GM18508 (cell line): ENCODE data around the gene DYNC2H1.

Experiments used
- ATAC-seq: cut with Tn5 transposase; IDR thresholded peaks from one replicate; pipeline ENCODE4 v1.9.1; 2021; ENCODE audit warnings: moderate number of reproducible peaks; ENCODE audit not compliant: insufficient read depth, unreplicated experiment

The DYNC2H1 gene

GRCh38 chr11:103433386-103434072 is 324.3 kb downstream of the DYNC2H1 start:
- ATAC-seq = no peak

DNA sequence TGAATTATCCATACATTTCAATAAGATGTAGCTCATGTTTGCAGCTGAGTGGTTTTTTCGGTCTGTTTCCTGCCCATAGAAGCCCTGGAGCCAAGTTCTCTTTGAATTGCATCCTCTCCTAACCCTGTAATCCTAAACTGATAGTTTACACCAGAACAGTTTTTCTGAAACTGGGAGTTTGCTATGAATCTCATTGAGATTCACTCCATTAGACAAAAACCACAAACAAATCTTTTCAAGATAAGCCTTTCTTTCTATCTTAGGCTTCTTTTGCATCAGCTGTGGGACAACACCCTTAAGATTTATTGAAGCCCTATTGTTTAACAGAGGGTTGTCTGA is 324.8 kb downstream of the DYNC2H1 start:
- ATAC-seq = no peak

- ATAC-seq = no peak
These were observed 327.0 kb downstream of the DYNC2H1 start for GRCh38 chr11:103436131-103436770.

GRCh38 chr11:103441021-103441420 is 331.8 kb downstream of the DYNC2H1 start:
- ATAC-seq = no peak

GRCh38 chr11:103448966-103449365 is 339.7 kb downstream of the DYNC2H1 start:
- ATAC-seq = no peak

DNA sequence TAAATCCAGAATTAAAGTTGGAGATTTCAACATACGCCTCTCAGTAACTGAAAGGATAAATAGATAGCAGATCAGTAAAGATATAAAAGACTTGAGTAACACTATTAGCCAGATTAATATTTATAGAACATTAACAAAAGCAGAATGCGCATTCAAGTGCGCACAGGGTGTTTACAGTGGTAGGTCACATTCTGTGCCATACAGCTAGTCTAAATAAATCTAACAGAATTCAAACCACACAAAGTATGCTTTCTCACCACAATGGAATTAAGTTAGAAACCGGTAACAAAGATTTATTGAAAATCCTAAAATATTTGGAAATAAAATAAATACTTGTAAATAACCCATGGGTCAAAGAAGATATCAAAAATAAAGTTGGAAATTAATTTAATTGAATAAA is 341.0 kb downstream of the DYNC2H1 start:
- no peak for ATAC-seq

GRCh38 chr11:103453126-103453525 is 343.9 kb downstream of the DYNC2H1 start:
- ATAC-seq = no peak

GRCh38 chr11:103453915-103454709 is 344.9 kb downstream of the DYNC2H1 start:
- ATAC-seq = no peak

DNA sequence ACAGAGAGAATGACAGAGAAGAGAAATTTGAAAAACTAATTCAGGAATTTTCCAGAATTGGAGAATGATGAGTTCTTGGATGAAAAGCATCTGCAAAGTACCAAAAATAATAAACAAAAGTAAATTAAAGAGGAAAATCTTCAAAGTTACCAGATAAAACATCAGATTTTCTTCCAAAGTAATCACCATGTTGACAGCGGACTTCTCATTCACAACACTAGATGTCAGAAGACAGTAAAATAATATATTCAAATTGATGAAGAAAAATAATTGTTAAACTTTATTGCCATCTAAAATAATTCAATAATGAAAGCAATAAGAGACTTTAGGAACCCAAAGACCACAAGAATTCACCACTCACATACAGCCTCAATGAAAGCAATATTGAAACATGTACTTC is 355.2 kb downstream of the DYNC2H1 start:
- no peak for ATAC-seq

- ATAC-seq = no peak
These were observed 356.4 kb downstream of the DYNC2H1 start for GRCh38 chr11:103465555-103466140.

- ATAC-seq = no peak
These were observed 362.3 kb downstream of the DYNC2H1 start for GRCh38 chr11:103471546-103471945.

GRCh38 chr11:103476874-103477273 is 367.6 kb downstream of the DYNC2H1 start:
- no peak for ATAC-seq

DNA sequence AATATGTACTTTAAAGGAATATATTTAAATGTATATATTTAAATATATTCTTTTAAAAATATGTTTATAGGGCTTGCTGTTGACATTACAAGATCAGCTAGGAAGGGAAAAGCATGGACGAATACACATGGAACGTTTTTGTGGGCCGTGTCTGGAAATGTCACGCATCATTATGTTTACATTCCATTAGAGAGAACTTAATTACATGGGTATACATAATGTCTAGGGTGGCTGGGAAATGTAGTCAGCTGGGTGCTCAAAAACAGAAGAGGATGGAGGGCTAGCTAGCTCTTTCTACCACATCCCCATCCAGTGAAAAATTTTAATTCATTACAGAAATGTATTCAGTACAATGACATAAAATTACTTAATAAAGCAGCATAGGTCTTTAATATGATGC is 371.2 kb downstream of the DYNC2H1 start:
- ATAC-seq = no peak

DNA sequence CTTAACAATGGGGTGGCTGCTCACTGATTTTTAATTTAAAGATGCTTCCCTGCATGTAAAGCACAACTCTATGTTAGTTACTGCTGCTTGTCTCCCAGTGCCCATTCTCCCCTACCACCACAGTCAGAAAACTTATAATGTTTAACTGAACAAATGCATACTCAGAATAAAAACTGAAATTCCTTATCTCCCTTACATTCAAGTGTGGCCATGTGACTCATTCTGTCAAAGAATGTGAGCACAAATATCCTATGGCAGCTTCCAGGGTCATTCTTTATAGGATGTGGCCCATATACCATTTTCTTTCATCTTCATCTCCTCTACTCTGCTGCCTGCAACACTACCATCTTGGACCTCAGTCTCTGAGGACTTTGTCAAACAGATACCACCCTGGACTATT is 374.8 kb downstream of the DYNC2H1 start:
- no peak for ATAC-seq

- no peak for ATAC-seq
These were observed 375.3 kb downstream of the DYNC2H1 start for GRCh38 chr11:103484545-103484944.

- no peak for ATAC-seq
These were observed 377.4 kb downstream of the DYNC2H1 start for GRCh38 chr11:103486604-103487003.

DNA sequence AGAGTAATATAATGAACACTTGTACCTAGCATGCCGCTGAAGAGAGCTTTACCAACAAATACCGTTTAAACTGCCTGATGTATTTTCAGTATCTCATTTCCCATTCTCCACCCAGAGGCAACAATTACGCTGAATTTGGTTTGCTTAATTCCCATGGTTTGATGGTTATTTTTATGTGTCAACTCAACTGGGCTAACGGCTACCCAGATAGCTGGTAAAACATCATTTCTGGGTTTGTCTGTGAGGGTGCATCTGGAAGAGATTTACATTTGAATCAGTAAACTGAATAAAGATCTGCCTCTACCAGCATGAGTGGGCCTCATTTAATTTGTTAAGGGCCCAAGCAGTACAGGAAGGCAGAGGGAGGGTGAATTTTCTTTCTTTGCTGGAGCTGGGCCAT is 377.9 kb downstream of the DYNC2H1 start:
- ATAC-seq = no peak

- ATAC-seq = no peak
These were observed 378.8 kb downstream of the DYNC2H1 start for GRCh38 chr11:103488031-103488461.

GRCh38 chr11:103488579-103488978 is 379.4 kb downstream of the DYNC2H1 start:
- ATAC-seq = no peak

GRCh38 chr11:103491777-103492176 is 382.6 kb downstream of the DYNC2H1 start:
- no peak for ATAC-seq

DNA sequence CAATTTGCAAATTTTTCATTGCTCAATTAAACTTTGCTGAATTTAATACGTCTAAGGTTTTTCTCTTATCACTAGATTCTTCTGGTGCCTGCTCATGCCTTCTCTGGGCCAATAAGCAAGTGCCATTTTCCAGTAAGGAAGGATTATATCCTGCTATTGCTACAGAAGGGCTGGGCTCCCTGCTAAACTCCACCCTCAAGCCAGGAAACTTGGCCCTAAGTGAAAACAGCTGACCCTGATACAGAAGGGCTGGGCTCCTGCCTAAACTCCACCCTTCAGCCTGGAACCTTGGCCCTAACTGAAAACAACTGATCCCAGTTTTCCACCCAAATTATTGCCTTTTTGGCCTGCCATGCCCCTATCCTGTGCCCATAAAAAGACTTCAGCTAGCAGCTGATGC is 385.3 kb downstream of the DYNC2H1 start:
- ATAC-seq = no peak
